ENCODE data around the gene MRPS18B.

MRPS18B gene

DNA sequence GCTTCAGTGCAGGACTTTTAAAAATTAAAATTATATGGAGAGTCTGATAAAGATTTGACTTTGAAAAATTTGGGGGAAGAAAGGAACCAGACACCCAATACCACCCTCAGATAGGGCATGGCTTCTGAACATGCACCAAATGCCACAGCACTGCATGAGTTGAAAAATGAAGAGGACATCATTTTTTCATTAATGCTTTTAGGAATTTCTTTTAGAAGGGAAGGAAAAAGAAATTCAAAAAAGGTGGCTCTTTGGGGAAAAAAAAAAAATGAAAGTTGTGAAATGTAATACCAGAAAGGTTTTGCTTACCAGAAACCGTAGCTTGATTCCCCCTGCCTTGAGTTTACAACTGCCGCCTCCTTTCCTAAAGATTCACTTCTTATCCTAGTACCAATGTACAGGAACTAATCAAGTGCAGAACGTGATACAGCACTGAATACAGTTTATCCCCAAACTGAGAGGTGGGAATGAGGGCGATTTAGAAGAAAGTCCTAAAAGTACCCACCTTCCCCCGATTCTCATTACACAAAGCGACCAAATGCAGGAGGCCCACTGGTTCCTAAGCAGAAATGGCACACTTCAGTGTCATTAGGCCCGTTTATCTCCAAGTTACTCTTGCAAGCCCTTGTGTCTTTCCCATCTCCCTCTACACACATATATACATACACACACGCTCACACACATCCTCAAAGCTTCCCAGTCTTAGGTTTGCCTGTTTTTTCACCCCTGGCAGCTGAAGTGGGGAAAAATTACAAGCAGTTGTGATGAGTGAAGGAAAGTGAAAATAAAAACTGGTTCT, 3.4 kb upstream of the MRPS18B start:
- Histone ChIP-seq H3F3A (ENCODE audit: insufficient read depth, low read length) (0 out of 2 replicates have a peak, but pooled peaks cover 2% of the 10 kb centered on the region), H3K79me2 (ENCODE audit: insufficient read depth, low read length) (peaks cover 40% of the 10 kb centered on the region), H2AFZ (ENCODE audit: low read length) (no peak overlapping the region), H3K27ac (ENCODE audit: low read depth, low read length, poor library complexity, severe bottlenecking) (peak overlapping the region; percentile 93), H3K4me1 (ENCODE audit: insufficient read depth, low read length, severe bottlenecking) (peaks cover 46% of the 10 kb centered on the region), H3K9me3 (ENCODE audit: low read length) (no peaks in the 10 kb centered on the region), H4K20me1 (ENCODE audit: insufficient read depth, low read length) (no peaks in the 10 kb centered on the region), H3K9me2 (ENCODE audit: low read depth, low read length) (no peaks in the 10 kb centered on the region), H3K27me3 (ENCODE audit: insufficient read depth, low read length) (no peaks in the 10 kb centered on the region), H3K36me3 (ENCODE audit: insufficient read depth, low read length) (peaks cover 76% of the 10 kb centered on the region), H3K9ac (ENCODE audit: low read length) (peak overlapping the region; percentile 99), H3K4me3 (ENCODE audit: low read depth, low read length, poor library complexity, severe bottlenecking) (peak overlapping the region; percentile 97), H3K4me2 (ENCODE audit: low read length) (peak overlapping the region; percentile 88)
- TF ChIP-seq, protein P1, sequence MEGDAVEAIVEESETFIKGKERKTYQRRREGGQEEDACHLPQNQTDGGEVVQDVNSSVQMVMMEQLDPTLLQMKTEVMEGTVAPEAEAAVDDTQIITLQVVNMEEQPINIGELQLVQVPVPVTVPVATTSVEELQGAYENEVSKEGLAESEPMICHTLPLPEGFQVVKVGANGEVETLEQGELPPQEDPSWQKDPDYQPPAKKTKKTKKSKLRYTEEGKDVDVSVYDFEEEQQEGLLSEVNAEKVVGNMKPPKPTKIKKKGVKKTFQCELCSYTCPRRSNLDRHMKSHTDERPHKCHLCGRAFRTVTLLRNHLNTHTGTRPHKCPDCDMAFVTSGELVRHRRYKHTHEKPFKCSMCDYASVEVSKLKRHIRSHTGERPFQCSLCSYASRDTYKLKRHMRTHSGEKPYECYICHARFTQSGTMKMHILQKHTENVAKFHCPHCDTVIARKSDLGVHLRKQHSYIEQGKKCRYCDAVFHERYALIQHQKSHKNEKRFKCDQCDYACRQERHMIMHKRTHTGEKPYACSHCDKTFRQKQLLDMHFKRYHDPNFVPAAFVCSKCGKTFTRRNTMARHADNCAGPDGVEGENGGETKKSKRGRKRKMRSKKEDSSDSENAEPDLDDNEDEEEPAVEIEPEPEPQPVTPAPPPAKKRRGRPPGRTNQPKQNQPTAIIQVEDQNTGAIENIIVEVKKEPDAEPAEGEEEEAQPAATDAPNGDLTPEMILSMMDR (IDR thresholded peaks at IDR 0.05; ENCODE audit: low read length) = no peak

DNA sequence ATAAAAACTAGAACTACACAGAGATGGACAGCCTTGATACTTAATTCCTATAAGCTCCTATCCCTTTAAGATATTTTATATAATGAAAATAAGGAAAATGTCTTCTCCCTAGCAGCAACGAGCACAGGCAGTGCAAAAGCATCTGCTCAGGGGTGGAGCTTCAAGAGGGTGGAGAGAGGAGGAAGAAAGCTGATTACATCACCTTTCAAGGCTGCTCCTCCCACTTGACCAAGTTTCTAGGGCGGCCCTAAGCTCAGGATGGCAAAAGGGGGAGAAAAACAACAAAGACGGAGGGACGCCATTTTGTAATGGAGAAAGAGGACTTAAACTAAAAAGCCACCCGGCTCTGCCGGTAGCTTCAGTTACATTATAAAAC, 2.8 kb upstream of the MRPS18B start:
- Histone ChIP-seq H3K9me3 (ENCODE audit: low read length) (no peaks in the 10 kb centered on the region), H3K27me3 (ENCODE audit: insufficient read depth, low read length) (no peaks in the 10 kb centered on the region), H3K36me3 (ENCODE audit: insufficient read depth, low read length) (peaks cover 76% of the 10 kb centered on the region), H3K4me1 (ENCODE audit: insufficient read depth, low read length, severe bottlenecking) (peaks cover 47% of the 10 kb centered on the region), H3K79me2 (ENCODE audit: insufficient read depth, low read length) (peaks cover 42% of the 10 kb centered on the region), H2AFZ (ENCODE audit: low read length) (no peak overlapping the region), H3K9ac (ENCODE audit: low read length) (peak overlapping the region; percentile 99), H3K4me3 (ENCODE audit: low read depth, low read length, poor library complexity, severe bottlenecking) (peak overlapping the region; percentile 97), H3K27ac (ENCODE audit: low read depth, low read length, poor library complexity, severe bottlenecking) (peak overlapping the region; percentile 93), H3F3A (ENCODE audit: insufficient read depth, low read length) (0 out of 2 replicates have a peak, but pooled peaks cover 2% of the 10 kb centered on the region), H4K20me1 (ENCODE audit: insufficient read depth, low read length) (no peaks in the 10 kb centered on the region), H3K9me2 (ENCODE audit: low read depth, low read length) (no peaks in the 10 kb centered on the region), H3K4me2 (ENCODE audit: low read length) (peak overlapping the region; percentile 88)
- TF ChIP-seq, protein P1 (IDR thresholded peaks at IDR 0.05; ENCODE audit: low read length) = no peak
- TF ChIP-seq EZH2 (IDR thresholded peaks at IDR 0.05; ENCODE audit: borderline replicate concordance, low read length) = no peak

DNA sequence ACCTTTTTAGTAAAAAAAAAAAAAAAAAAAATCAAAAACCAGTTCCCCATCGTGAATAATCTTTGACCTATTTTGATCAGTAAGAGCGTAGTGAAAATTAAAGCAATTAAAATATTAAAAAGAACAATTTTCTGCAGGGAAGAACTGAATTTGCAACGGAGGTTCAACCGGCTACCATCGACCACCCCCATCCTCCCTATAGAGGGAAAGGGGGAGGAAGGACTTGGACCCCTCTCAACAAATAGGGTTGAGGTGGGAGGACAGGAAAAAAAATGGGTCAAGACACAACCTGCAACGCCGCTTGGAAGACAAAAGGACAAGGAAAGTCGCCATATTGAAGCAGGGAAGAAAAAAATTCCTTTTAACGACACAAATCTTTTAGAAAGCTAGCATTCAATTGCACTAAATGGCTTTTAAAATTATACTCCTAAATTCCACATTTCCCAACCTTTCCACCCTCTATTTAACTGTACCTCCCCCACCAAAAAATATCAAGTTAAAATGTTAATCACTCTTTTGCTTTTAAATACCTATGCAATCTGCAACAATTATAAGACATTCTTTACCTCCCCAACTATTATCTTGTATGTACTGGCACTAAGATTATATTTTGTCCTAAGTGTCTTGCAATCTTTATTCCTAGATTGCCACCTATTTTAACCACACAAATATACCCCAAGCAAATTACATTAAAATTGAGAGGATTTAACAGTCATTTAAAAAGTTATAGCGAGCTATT, 2.3 kb upstream of the MRPS18B start:
- Histone ChIP-seq H3K4me1 (ENCODE audit: insufficient read depth, low read length, severe bottlenecking) (peaks cover 44% of the 10 kb centered on the region), H3K9ac (ENCODE audit: low read length) (peak overlapping the region; percentile 99), H3K4me3 (ENCODE audit: low read depth, low read length, poor library complexity, severe bottlenecking) (peak overlapping the region; percentile 97), H3K27me3 (ENCODE audit: insufficient read depth, low read length) (no peaks in the 10 kb centered on the region), H3F3A (ENCODE audit: insufficient read depth, low read length) (0 out of 2 replicates have a peak, but pooled peaks cover 2% of the 10 kb centered on the region), H3K36me3 (ENCODE audit: insufficient read depth, low read length) (peaks cover 73% of the 10 kb centered on the region), H3K4me2 (ENCODE audit: low read length) (peak overlapping the region; percentile 88), H3K27ac (ENCODE audit: low read depth, low read length, poor library complexity, severe bottlenecking) (peak overlapping the region; percentile 93), H3K9me2 (ENCODE audit: low read depth, low read length) (no peaks in the 10 kb centered on the region), H3K9me3 (ENCODE audit: low read length) (no peaks in the 10 kb centered on the region), H2AFZ (ENCODE audit: low read length) (no peak overlapping the region), H3K79me2 (ENCODE audit: insufficient read depth, low read length) (peaks cover 42% of the 10 kb centered on the region), H4K20me1 (ENCODE audit: insufficient read depth, low read length) (no peaks in the 10 kb centered on the region)
- no peak for TF ChIP-seq EZH2 (IDR thresholded peaks at IDR 0.05; ENCODE audit: borderline replicate concordance, low read length)
- TF ChIP-seq, protein P1 (IDR thresholded peaks at IDR 0.05; ENCODE audit: low read length) = no peak

All from OCI-LY1 (cell line).